ENCODE measurements around the gene EPB41L1.

Gene EPB41L1

DNA sequence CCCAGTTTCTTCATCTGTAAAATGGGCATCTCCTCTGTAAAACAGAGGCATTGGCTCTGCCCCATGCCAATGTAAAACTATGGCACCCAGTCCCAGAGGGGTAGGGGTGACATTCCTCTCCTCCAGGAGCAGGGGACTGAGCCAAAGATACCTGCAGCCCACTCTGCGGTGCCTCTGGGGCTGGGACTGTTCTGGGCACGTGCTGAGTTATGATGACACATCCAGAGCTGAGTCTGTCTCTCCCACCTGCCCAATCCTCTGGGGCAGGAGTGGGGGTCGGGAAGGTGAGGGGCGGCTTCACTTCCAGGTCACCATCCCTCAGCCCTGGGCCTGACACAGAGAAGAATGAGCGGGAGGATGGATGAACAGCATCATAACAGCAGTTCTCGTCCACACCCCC, 111.6 kb downstream of the EPB41L1 start:
- no peak for DNase-seq

DNA sequence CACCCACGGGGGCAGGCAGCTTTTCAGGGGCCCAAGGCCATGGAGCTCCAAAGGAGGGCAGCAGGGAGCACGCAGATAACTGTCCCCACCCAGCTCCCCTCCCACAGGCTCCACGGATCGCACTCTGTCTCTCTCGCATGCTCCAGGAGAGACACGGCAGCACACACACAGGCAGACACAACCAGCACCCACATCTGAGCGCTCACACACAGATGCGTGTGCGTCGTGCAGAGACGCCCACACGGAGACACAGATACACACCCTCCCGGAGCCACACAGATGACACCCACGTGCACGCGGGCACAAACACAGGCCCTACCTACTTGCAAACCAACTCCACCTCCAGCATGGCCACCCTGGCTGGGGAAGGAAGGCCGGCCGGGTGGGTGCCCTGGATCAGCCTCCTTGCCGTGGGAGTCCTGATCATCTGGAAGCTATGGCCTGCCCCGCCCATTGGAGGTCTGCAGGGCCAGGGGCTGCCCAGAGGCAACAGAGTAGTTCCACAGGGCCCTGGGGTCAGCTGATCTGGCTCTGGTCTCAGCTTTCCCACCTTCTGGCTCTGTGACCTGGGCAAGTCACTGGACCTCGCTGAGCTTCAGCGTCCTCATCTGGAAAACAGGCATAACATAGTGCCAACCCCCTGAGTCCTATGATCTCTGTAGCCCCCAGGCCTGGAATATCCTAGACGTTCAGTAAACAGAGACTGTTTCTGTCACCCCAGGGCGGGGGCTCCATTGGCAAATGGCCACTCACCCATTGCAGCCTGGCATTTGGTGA, 113.3 kb downstream of the EPB41L1 start:
- DNase-seq: no peak

- DNase-seq: no peak
Observed at GRCh38 chr20:36268440-36269342, 114.2 kb downstream of the EPB41L1 start.

GRCh38 chr20:36269507-36269906, 115.0 kb downstream of the EPB41L1 start:
- DNase-seq: no peak

DNA sequence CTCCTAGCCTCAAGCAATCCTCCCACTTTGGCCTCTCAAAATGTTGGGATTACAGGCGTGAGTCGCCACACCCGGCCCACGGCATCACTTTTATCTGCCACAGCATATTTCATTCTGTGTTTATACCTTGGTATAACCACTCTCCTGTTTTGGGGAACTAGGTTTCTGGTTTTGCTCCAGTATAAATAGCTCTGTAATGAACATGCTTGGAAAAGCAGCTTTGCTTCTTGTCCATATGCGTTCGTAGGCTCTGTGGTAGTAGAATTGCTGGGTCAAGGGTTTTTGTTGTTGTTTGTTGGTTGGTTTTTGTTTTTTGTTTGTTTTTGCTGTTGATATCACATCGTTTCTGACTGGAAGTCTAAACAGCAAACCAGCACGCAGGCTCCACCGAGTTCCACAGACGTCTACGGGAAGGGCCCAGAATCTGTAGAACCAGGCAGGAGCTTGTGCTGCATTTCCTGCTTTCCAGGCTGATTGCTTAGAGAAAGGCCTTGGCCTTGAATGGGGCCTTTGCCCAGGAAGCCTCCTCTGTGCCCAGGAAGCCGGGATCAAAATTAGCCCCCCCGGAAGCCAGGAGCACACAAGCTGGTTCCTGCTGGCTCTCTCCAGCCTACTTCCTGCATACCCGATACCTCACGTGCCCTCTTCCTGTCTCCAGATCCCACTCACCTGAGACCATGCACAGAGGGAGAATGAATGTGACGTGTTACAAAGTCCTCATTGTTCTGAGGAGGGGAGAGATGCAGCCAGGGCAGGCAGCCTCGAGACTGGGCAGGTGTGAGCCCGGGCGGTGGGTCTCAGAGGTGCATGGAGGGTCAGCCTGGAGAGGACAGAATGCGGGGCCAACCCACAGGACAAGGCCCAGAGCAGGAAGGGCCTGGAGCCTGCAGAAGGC, 116.5 kb downstream of the EPB41L1 start:
- DNase-seq: no peak

DNA sequence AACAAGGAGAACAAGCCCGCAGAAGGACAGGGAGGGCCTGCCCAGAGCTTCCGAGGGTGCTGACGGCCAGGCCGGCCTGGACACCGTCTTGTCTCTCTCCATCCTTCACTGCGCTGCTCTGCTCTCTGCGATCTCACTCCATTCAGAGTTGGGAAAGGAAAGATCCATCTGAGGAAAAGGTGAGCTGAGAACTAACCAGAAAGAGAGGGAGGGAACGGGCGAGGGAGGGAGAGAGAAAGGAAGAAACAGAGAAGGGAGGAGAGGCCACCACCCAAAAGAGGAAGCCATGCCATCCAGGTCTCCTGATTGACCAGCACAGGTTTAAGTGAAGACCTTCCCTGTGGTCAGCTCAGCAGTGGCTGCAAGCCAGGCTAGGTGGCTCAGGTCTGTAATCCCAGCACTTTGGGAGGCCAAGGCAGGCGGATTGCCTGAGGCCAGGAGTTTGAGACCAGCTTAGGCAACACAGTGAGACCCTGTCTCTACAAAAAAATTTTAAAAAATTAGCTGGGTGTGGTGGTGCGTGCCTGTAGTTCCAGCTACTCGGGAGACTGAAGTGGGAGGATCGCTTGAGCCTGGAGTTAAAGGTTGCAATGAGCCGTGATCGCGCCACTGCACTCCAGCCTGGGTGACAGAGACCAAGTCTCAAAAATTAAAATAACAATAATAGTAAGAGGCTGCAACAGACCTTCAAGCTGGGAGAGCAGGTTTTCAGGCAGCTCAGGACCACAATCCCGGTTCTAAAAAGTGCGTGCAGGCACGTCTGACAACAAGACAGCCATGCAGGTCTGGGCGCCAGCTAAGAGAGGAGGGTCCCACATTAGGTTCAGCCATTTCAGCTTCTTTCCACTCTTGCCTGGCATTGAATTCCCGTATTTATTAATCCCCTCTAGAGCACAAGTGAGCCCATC, 117.4 kb downstream of the EPB41L1 start:
- DNase-seq: no peak

GRCh38 chr20:36272547-36273220, 118.1 kb downstream of the EPB41L1 start:
- DNase-seq: no peak

GRCh38 chr20:36273414-36274180, 119.1 kb downstream of the EPB41L1 start:
- peak in 1 of 2 donors; percentile 12 for DNase-seq

DNA sequence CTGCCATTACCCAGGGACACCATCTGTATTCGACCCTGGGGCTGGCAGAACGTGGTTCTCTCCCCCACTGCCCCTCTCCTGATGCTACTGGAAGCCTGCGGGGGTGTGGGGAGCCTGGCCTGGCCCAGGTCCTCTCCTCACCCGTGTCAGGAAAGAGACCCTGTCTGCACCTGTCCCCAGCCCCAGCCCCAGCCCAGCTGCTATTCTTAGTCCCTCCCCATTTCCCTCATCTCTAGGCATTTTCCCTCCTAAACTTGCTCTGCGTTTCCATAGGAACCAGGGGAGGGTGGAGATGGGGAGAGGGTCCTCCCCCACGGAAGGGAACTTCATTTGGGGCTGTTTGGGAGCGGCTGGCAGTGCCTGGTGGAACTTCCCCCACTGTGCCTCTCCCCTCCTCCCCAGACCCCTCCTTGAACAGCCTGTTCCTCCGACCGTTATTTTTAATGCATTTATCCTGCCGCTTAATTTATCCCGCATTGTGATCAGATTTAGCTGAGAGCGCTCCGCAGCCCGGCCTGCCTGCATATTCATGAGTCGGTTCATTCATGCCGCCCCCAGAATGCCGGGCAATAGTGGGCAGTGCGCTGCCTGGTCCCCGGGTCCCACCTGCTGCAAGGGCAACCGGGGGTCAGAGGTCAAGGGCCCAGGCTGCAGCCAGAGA, 119.8 kb downstream of the EPB41L1 start:
- no peak for DNase-seq

DNA sequence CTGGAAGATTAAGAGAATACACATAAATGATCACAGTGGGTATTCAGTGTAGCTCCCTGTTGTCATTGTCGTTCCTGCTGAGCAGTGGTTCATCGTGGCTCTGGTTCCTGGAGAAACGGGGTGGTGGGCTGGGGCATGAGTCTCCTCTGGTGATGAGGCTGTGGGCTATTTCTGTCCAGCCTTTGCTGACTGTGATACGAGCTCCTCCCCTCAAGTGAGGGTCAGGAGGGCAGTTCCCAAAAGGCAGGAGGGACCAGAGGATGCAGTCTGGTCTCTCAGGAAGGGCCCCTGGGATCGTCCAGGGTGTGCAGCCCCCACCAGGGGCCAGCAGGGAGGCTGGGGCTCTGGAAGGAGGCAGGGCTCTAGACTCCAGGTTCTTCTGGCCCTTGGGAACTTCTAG, 120.5 kb downstream of the EPB41L1 start:
- DNase-seq: no peak

DNA sequence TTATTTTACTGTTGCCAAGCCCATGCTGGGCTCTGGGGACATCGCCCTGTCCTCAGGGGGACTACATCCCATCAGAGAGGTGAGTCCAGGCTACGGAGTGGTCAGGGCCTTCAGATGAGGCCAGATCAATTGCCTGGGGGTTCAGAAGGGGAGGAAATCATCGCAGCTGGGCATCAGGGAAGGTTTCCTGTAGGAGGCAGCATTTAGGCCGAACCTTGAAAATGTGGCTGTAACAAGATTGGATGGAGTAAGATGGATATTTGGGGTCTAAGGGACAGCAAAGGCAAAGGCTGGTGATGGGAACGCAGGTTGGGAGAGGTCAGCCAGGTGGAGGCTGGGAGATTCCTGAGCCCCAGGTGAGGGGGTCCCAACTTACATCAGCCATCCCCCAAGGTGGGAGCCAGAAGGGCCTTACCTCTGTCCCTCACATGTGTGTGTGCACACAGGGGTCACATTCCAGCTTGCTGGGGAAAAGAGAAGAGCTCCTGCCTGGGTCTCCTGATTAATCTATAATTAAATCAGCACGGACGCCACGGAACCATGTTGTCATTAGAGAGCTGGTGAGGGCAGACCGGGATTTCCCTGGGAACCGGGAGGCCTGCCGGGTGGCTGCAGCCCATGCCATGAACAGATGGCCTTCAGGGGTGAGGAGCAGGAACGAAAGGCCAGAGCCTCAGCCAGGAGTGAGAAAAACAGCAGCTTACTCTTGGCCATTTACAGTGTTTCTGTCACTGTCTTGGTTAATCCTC, 121.1 kb downstream of the EPB41L1 start:
- no peak for DNase-seq

DNA sequence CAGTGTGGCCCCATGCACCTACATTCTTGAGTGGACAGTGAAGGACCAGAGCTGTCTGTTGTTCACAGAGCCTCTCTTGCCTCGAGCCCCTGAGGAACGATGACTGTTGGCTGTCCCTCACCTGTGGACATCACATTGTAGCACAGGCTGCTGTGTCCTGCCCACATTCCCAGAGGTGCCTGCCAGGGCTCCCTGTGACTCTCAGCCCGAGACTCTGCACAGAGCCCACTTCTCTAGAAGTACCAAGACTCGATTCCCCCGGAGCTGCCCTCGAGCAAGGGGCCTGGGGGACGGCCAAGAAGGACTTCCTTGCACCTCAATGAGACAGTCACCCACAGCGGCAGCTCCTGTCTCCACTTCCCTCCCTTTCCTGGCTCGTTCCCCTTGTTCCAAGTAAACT, 123.0 kb downstream of the EPB41L1 start:
- DNase-seq: no peak

DNA sequence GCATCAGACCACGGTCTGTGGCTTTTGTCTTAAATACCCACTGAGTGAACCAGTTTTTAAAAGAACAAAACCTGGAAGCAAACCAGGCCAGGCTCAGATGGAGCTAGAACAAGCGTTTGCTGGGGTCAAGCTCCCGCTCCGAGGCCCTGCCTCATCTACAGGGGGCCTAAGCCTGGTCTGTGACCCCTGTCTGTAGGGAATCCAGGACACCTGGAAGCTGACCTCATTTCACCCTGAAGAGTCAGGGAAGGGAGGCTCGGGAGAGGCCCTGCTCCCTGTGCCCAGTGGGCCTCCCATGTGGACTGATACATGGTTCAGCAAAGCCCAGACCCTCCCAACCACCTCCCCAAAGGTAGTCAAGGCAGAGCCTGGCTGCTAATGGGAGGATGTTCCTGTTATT, 124.8 kb downstream of the EPB41L1 start:
- DNase-seq: no peak

DNA sequence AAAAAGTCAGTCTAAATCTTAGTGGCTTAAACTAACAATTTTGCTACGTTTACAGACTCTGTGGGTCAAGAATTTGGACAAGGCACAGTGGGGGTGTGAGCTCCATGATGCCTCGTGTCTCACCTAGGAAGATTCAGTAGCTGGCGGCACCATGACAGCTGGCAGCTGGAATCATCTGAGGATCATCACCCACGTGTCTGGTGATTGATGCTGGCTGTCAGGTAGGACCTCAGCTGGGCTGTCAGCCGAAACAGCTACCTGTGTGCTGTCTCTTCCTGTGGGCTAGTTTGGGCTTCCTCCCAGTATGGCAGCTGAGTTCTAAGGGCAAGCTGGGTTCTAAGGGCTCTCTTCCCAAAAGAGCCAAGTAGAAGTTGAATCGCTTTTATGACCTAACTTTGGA, 125.2 kb downstream of the EPB41L1 start:
- DNase-seq: no peak

DNA sequence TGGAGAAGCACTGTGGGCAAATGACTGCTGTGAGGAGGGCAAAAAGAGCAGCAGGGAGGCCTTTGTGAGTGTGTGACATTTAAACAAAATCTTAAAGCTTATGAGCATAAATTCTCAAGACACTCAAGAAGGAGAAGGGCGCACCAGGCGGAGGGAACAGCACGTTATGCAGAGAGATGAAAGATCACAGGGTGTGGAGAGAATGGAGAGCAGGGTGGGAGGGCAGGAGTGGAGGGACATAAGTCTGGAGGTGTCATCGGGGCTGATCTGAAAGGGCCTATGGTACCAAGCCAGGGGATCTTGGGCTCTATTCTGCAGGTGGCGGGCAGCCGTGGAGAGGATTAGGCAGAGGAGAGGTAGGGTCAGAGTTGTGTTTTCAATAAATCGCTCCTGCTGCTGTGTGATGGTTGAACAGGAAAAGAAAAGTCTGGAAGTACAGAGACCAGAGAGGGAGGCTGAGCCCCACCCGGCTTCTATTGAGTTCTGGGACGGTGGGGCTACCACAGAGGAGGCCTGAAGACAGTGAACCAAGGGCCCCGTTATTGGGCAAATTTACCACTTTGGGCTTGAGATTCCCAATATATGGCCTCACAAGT, 127.3 kb downstream of the EPB41L1 start:
- no peak for DNase-seq

All from CD4-positive, alpha-beta T cell treated with Interferon alpha-2 for 1 hour (primary cell).